GM12865 (cell line): Measurements from ENCODE around the gene HTR2B.

ENCODE experiments used
- DNase-seq: peaks from one replicate; pipeline ENCODE4 v3.0.0; 2010; ENCODE audit warnings: low read depth
- H3K4me3 ChIP-seq: 2 replicates; pipeline ENCODE4 v1.5.1; 2011; ENCODE audit warnings: mild to moderate bottlenecking, low read depth, low read length, control low read depth
- CTCF ChIP-seq: IDR thresholded peaks from 2 replicates; pipeline ENCODE4 v1.5.1; 2011; ENCODE audit warnings: low read length, control low read depth, low read depth, inconsistent platforms; ENCODE audit not compliant: insufficient read depth; ENCODE audit errors: missing control alignments

HTR2B gene

GRCh38 chr2:231167745-231168459 lies 43.1 kb upstream of the HTR2B start:
- no peak for TF ChIP-seq CTCF
- DNase-seq: no peak
- H3K4me3 ChIP-seq: no peak overlapping the region

GRCh38 chr2:231163414-231164095 lies 38.7 kb upstream of the HTR2B start:
- DNase-seq: no peak
- TF ChIP-seq CTCF: no peak
- H3K4me3 ChIP-seq: no peak overlapping the region

GRCh38 chr2:231163011-231163410 lies 38.2 kb upstream of the HTR2B start:
- TF ChIP-seq CTCF: no peak
- H3K4me3 ChIP-seq: no peak overlapping the region
- DNase-seq: no peak

DNA sequence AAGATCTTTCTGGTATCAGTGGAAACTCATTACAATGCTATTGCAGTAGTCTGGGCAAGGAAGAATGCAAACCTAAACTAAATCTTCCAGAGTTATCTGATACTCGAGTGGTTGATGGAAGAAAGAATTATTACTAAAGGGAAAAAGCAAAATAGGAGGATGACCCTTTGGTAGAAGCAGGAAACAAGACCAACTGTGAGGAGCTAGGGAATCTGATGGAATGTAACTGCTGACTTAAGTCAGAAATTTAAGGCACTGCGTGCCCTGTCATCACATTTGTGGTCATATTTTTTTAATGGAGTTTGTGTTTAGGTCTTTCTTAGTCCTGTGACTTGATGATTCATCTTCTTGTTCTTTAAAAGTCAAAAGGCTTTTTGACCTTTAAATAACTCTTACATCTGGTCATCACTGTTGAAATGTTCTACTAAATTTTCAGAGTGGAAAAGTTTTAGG lies 37.1 kb upstream of the HTR2B start:
- DNase-seq: no peak
- TF ChIP-seq CTCF: no peak
- H3K4me3 ChIP-seq: no peak overlapping the region

DNA sequence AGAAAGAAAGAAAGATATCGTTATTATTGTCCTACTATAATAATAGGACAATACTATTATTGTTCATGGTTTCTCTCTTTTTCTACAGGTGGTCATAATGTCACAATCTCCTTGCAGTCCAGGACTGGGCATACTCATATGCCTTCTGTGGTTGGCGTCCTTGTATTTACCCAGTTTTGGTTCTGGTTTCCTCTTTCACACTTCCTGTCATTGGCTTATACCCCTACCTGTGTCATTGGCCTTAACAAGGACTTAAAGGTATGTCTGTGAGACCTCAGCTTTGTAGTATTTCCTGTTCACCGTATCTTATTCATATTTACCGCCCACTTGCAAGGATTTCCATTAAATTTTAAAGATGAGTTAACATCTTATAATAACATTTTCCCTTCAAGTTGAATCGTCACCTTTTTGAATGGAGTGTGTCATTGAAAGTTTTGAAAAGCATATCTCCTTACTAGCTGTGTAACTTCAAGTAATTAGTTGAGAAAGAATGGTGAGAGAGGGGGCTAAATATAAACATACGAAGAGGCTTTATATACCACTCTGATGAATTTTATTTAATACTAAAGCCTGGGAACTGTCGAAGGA lies 36.5 kb upstream of the HTR2B start:
- no peak for TF ChIP-seq CTCF
- no peak overlapping the region for H3K4me3 ChIP-seq
- DNase-seq: no peak

DNA sequence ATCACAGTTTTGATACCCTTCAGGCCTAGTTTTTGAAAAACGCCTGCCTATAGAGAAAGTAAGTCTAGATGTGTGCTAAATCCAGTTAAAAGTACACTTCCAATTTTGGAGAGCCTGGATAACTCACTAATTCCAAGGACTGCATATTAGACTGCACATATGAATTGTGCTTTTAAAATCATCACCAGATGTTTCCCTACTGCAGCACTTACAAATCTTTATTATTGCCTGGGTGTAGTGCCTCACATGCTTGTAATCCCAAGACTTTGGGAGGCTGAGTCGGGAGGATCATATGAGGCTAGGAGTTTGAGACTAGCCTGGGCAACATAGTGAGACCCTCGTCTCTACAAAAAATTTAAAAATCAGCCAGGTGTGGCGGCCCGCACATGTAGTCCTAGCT lies 35.9 kb upstream of the HTR2B start:
- no peak for DNase-seq
- no peak for TF ChIP-seq CTCF

More for the DNA sequence above, 35.9 kb upstream of the HTR2B start:
- no peak overlapping the region for H3K4me3 ChIP-seq
